HG03442 (cell line): ENCODE results near the gene POC1A.
"Not testable (repeated sequence)": the region's sequence is repeated elsewhere in the genome, so short reads cannot be mapped to it uniquely, and the experiment has no call there.

Experiments
- ATAC-seq: cut with Tn5 transposase; IDR thresholded peaks from one replicate; pipeline ENCODE4 v1.9.1; 2021; ENCODE audit warnings: mild to moderate bottlenecking, moderate library complexity; ENCODE audit not compliant: unreplicated experiment

Gene POC1A

GRCh38 chr3:52184690-52185089 is 30.5 kb upstream of the POC1A start:
- ATAC-seq, result no peak

GRCh38 chr3:52183786-52184445 is 29.7 kb upstream of the POC1A start:
- no peak for ATAC-seq

DNA sequence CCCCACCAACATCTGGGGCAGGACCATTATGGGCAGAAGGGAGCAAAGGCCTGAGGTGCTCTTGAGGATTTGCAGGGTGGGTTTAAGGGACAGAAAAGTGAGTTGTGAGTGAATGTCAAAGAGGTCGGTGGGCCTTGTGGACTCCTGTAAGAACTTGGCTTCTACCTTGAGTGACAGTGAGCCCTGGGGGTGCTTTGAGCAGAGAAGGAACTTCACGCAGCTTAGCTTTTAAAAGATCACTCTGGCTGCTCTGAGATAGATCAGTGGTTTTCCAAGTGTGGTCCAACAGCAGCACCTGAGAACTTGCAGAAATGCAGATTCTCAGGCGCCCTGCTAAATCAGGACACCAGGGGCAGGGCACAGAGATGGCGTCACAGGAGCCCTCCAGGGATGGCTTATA is 28.5 kb upstream of the POC1A start:
- no peak for ATAC-seq

GRCh38 chr3:52182196-52182595 is 28.0 kb upstream of the POC1A start:
- no peak for ATAC-seq

GRCh38 chr3:52181543-52181942 is 27.3 kb upstream of the POC1A start:
- ATAC-seq, result no peak

- ATAC-seq, result no peak
Observed at GRCh38 chr3:52178537-52178936, 24.3 kb upstream of the POC1A start.

- ATAC-seq, result not testable (repeated sequence)
Observed at GRCh38 chr3:52178126-52178525, 23.9 kb upstream of the POC1A start.

- no peak for ATAC-seq
Observed at GRCh38 chr3:52177701-52178042, 23.4 kb upstream of the POC1A start.

- ATAC-seq, result no peak
Observed at GRCh38 chr3:52176951-52177700, 22.9 kb upstream of the POC1A start.

- no peak for ATAC-seq
Observed at GRCh38 chr3:52176180-52176752, 22.0 kb upstream of the POC1A start.

GRCh38 chr3:52175416-52176179 is 21.4 kb upstream of the POC1A start:
- ATAC-seq, result no peak

DNA sequence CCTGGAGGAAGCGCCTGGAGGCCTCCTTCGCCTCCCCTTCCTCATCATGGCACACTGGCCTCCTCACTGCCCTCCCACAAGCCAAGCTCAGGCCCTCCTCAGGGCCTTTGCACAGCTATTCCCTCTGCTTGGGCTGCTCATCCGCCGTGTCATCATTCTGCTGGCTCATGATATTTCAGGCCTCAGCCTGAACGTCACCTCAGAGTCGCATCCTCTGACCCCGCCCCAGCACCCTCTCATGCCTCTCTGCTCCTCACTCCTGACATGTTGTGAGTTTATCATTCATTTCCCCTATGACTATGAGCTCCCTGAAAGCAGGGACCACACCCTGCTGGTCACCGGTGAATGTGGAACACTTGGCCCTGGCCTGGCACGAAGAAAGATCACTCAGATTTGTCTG is 20.7 kb upstream of the POC1A start:
- ATAC-seq, result no peak

DNA sequence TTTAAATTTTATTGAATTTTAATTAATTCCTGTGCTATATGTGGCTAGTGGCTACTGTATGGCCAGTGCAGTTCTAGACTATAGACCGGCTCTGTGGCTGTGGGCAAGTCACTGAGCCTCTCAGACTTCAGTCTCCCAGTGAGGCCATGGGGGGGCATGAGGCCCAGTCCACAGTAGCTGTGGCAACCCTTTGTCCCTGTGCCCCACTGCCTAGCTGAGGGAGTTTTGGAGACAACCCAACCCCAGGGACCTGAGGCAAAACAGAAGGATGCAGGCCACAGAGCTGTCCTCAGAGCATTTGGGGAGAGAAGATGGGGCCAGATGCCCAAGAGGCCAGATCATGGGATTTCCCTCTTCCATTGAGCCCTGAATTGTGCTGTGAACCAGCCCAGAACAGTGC is 18.9 kb upstream of the POC1A start:
- ATAC-seq, result no peak

- ATAC-seq, result no peak
Observed at GRCh38 chr3:52172262-52172757, 18.1 kb upstream of the POC1A start.

DNA sequence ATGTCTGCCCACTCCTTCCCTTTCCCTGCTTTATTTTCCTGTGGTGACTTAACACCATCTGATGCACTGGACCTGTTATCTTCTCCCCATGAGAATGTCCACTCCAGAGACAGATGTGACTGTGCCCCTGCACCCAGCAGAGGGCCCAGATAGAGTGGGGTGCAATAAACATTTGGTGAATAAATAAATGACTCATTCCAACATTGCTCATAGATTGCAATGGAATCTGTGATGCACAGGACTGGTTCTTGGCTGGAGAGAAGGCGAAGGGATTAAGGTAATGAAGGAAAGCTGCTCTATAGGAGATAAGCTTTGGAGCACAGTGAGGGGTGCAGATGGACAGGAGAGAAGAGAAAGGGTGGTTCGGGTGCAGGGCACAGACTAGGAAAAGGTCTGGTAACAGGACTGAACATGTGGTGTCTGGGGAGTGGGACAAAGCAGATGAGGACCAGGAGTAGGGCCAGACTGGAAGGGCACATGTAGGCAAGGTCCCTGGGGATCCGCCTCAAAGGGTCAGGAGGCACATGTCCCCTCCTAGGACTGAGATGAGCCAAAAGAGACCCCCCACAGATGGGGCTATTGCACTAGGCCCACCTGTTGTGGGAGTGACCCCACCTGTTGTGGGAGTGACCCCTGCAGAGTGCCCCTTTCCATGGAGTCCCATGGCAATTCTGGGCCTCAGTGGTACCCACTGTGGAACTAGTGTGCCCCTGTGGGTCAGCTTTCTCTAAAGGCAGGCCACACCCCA is 17.5 kb upstream of the POC1A start:
- no peak for ATAC-seq

GRCh38 chr3:52170217-52170616 is 16.0 kb upstream of the POC1A start:
- ATAC-seq, result not testable (repeated sequence)

DNA sequence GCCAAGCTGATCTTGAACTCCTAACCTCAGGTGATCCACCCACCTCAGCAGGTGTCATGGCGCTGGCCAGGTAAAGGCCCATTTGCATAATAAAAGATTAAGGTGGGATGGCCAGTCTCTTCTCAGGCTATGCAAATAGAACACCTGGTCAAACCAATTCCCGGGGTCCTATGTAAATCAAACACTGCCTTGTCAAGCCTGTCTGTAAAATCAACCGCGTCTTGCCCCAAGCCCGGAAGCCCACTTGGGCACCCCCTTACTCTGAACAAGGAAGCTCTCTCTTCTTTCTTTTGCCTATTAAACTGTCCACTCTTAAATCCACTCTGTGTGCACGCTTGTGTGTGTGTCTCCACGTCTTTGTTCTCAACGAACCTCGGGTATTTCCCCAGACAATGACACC is 13.0 kb upstream of the POC1A start:
- no peak for ATAC-seq

DNA sequence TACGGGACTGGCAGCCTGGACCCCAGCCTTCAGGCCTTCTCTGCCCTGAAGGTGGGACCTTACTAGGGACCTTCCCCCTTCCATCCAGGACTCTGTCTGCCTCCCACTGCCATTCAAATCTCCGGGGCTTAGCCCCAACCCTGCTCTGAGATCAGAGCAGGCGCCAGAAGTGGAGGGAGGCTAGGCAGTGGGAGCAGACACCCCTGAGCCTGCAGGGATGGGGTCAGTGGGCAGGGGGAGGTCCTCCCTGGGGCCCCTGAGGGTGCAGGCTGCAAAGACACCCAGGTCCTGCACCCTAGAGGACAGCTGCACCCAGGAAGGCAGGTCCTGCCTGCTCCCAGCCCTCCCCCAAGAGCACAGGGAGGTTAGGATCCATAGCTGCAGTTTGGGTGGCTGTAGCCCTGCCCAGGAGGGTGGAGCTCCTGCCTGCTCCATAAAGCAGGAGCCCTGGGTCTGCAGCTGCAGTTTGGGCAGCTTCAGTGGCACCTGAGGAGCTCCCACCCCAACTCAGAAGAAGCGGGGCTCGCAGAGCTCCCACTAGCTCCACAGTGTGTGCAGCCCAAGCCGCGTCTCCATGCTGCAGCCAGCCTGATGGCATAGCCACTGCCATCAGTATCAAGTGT is 8.1 kb upstream of the POC1A start:
- ATAC-seq, result no peak

GRCh38 chr3:52159503-52159902 is 5.3 kb upstream of the POC1A start:
- ATAC-seq, result no peak

- ATAC-seq, result no peak
Observed at GRCh38 chr3:52155912-52156311, 1.7 kb upstream of the POC1A start.
